Mucosa of stomach (tissue), 1 donor: Measurements from ENCODE around the gene MFAP4.

ENCODE experiments used
- H3K27me3 ChIP-seq: one replicate; pipeline ENCODE4 v1.7.0; 2013; ENCODE audit warnings: mild to moderate bottlenecking, low read length; ENCODE audit not compliant: control insufficient read depth, insufficient read depth
- H3K36me3 ChIP-seq: one replicate; pipeline ENCODE4 v1.7.0; 2013; ENCODE audit warnings: low read length; ENCODE audit not compliant: control insufficient read depth, insufficient read depth
- H3K4me1 ChIP-seq: one replicate; pipeline ENCODE4 v1.7.0; 2013; ENCODE audit warnings: mild to moderate bottlenecking, low read length; ENCODE audit not compliant: control insufficient read depth, insufficient read depth
- H3K4me3 ChIP-seq: one replicate; pipeline ENCODE4 v1.7.0; 2013; ENCODE audit warnings: low read length
- H3K9ac ChIP-seq: one replicate; pipeline ENCODE4 v1.7.0; 2013; ENCODE audit warnings: mild to moderate bottlenecking, low read length, moderate library complexity
- H3K9me3 ChIP-seq: one replicate; pipeline ENCODE4 v1.7.0; 2013; ENCODE audit warnings: mild to moderate bottlenecking, low read length, moderate library complexity; ENCODE audit not compliant: control insufficient read depth
- donor health status: Pancreatic carcinoma.

Gene MFAP4, protein sequence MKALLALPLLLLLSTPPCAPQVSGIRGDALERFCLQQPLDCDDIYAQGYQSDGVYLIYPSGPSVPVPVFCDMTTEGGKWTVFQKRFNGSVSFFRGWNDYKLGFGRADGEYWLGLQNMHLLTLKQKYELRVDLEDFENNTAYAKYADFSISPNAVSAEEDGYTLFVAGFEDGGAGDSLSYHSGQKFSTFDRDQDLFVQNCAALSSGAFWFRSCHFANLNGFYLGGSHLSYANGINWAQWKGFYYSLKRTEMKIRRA

DNA sequence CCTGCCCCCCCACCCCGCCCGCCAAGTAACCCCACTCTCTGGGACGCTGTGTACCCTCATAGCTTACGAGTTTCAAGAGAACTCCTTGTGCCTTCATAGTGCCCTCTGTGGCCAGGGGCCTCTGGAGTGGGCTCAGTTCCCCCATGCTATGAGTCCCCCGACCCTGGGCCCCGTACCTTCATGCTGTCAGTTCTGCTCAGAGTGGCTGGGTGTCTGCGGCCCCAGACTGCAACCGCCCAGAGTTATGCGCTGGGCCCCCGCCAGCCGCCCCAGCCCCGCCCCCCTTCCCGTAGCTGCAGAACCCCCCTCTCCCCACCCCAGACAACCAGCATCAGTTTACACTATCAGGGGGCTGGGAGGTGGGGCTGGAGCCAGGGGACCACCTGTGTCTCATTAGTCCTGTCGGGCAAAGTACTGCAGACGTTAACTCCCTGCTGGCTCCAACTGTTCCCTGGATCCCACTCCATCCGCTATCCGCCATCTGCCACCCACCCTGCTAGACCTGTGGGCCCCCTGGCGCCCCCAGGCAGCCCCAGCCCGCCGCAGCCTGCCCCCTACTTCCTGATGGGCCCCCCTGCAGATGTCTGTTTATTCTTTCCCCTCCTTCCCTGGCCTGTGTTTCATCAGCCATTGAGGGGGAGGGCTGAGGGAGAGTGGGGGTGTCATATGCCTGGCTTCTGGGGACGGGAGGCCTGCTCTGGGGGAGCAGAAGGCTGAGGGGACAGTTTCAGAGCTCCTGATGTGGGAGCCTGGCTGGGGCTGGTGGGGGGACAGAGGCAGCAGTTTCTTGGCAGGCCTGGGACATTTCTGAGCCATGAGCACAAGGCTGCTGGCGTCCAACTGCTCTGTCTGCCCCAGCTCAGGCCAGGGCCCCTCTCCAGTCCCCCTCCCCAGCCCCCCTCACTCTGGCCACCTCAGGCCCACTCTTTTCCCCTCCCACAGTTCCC is at the start of gene MFAP4:
Gene MFAP4 (minus strand): TSS at position 217 of the 947 bp plus-strand sequence. CDS start 35 bp downstream, at position 182.
- Histone ChIP-seq H3K27me3 (no peaks in the 10 kb centered on the region), H3K9ac (peak within 1 kb of the TSS; percentile 42), H3K36me3 (peaks cover 5% of the 10 kb centered on the region), H3K9me3 (no peaks in the 10 kb centered on the region), H3K4me3 (no peak within 1 kb of the TSS), H3K4me1 (peaks cover 53% of the 10 kb centered on the region)

DNA sequence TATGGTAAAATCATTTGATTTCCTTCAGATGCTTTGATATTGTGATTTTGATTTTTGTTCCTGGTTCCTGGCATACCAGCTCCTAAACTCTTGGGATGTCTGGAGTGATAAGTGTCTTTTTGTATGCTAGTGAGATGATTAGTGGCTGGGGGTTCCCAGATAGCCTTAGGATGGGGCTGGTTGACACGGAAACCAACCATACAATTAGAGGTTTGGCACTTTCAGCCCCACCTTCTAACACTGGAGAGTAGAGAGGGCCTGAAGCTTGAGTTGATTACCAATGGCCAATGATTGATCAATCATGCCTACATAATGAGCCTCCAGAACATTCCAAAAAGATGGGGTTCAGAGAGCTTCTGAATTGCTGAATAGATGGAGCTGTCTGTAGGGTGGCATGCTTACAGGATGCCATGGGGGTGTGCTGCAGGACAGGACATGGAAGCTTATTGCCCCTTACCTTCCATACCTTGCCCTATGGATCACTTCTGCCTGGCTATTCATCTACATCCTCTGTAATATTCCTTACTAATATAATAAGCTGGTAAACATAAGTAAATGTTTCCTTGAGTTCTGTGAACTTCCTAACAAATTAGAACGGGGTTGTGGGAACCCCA is 46.8 kb upstream of the MFAP4 start:
- H3K9me3 ChIP-seq: no peaks in the 10 kb centered on the region
- H3K36me3 ChIP-seq: no peaks in the 10 kb centered on the region
- H3K27me3 ChIP-seq: no peaks in the 10 kb centered on the region
- no peak overlapping the region for H3K4me3 ChIP-seq
- H3K9ac ChIP-seq: no peak overlapping the region
- no peaks in the 10 kb centered on the region for H3K4me1 ChIP-seq

- H3K27me3 ChIP-seq: no peaks in the 10 kb centered on the region
- no peak overlapping the region for H3K9ac ChIP-seq
- no peaks in the 10 kb centered on the region for H3K9me3 ChIP-seq
- H3K4me3 ChIP-seq: no peak overlapping the region
- H3K4me1 ChIP-seq: no peaks in the 10 kb centered on the region
- no peaks in the 10 kb centered on the region for H3K36me3 ChIP-seq
These were observed 46.3 kb upstream of the MFAP4 start for GRCh38 chr17:19433255-19433654.

DNA sequence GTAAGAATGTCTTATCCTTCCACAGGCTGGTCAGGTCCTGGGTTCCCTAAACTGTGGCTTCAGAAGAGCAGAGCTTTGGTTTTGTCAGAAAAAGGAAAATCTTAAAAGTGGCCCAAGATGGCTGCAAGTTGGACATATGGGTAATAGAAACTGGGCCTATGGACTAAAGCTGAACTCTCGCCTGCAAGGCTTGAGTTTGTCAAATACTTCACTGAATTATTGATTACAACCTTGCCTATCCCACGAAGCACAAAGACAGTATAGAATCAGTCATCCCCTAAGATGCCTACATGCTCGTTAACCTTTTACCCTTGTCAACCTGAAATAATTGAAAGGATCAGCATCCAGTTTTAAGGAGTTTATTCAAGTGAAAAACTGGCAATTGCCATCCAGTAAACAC is 44.7 kb upstream of the MFAP4 start:
- no peak overlapping the region for H3K9ac ChIP-seq
- no peaks in the 10 kb centered on the region for H3K27me3 ChIP-seq
- H3K36me3 ChIP-seq: no peaks in the 10 kb centered on the region
- no peaks in the 10 kb centered on the region for H3K4me1 ChIP-seq
- H3K4me3 ChIP-seq: no peak overlapping the region
- no peaks in the 10 kb centered on the region for H3K9me3 ChIP-seq

DNA sequence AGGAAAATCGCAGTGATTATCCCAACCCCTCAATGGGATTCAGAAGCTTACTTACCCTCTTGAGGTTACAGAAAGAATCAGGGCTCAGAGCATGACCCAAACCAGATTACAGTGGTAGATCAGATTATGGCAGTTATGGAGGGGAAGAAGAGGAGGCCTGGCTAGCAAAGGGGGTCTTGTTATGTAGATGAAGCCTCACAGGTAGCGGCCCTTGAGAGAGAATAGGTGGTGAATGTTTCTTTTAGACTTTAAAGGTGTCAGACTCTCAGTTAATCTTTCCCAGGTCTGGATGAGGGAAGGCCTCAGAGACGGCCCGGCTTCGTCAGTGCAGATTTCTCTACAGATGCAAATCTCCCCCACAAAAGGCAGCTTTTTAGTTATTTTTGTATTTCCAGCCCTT is 39.6 kb upstream of the MFAP4 start:
- Histone ChIP-seq H3K4me3 (no peak overlapping the region), H3K9me3 (no peaks in the 10 kb centered on the region), H3K4me1 (no peaks in the 10 kb centered on the region), H3K36me3 (no peaks in the 10 kb centered on the region), H3K9ac (no peak overlapping the region), H3K27me3 (no peaks in the 10 kb centered on the region)

GRCh38 chr17:19424934-19425868 is 38.2 kb upstream of the MFAP4 start:
- Histone ChIP-seq H3K9ac (no peak overlapping the region), H3K9me3 (no peaks in the 10 kb centered on the region), H3K4me3 (no peak overlapping the region), H3K27me3 (no peaks in the 10 kb centered on the region), H3K4me1 (no peaks in the 10 kb centered on the region), H3K36me3 (no peaks in the 10 kb centered on the region)

DNA sequence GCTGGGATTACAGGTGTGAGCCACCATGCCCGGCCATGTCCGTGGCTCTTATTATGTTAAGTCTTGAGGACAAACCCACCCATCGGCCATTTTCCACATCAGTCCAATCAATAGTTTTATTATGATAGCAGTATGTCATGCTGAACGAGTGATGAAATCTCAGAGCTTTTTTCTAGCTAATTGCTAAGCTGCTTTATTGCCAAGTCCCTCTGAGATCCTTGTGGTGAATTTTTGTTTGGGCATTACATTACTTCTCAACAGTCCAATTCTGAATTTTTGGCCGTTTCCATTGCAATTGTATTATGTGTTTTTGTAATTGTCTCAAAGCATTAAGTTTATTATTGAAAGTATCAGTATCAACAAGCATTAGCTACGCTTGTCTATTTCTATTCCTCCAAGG is 34.9 kb upstream of the MFAP4 start:
- Histone ChIP-seq H3K9ac (no peak overlapping the region), H3K9me3 (no peaks in the 10 kb centered on the region), H3K4me3 (no peak overlapping the region), H3K36me3 (no peaks in the 10 kb centered on the region), H3K27me3 (no peaks in the 10 kb centered on the region), H3K4me1 (peaks cover 12% of the 10 kb centered on the region)

- Histone ChIP-seq H3K36me3 (no peaks in the 10 kb centered on the region), H3K4me3 (no peak overlapping the region), H3K4me1 (peaks cover 12% of the 10 kb centered on the region), H3K27me3 (no peaks in the 10 kb centered on the region), H3K9me3 (no peaks in the 10 kb centered on the region), H3K9ac (no peak overlapping the region)
These were observed 34.2 kb upstream of the MFAP4 start for GRCh38 chr17:19421219-19421618.

DNA sequence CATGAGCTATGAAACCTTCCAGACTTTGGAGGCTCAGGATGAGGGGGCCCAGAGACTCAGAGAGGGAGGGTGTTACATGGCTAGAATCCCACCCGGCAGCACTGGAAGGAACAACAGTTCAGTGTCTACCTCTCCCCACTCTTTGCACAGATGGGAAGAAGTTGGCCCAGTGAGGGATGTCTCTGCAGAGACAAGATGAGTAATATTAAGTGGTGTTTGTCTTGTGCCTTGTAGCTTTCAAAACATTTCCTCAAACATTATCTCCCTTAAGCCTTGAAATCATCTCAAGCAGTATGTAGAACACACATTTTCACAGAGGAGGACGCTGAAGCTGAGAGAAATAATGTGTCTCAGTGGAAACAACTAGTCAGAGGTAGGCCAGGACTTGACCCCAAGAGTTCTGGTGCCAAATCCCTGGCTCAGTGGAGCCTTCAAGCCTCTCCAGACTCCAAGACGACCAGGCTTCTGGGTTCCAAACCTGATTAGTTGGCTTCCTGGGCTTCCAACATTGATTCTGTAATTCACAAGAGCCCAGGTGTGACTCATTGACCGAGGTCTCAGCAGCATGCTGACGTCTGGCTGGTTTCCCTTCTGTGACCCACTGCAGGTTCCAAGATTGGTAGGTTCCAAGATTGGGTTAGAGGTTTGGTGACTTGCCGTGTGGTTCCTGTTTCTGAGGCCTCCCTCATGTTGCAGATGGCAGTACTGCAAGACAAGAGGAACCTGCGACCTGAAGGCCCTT is 31.4 kb upstream of the MFAP4 start:
- Histone ChIP-seq H3K4me3 (no peak overlapping the region), H3K9me3 (no peaks in the 10 kb centered on the region), H3K36me3 (no peaks in the 10 kb centered on the region), H3K4me1 (peaks cover 12% of the 10 kb centered on the region), H3K9ac (no peak overlapping the region), H3K27me3 (no peaks in the 10 kb centered on the region)

GRCh38 chr17:19417611-19418010 is 30.6 kb upstream of the MFAP4 start:
- no peaks in the 10 kb centered on the region for H3K36me3 ChIP-seq

More at GRCh38 chr17:19417611-19418010, 30.6 kb upstream of the MFAP4 start:
- H3K9me3 ChIP-seq: no peaks in the 10 kb centered on the region
- peaks cover 12% of the 10 kb centered on the region for H3K4me1 ChIP-seq
- H3K9ac ChIP-seq: no peak overlapping the region
- H3K27me3 ChIP-seq: no peaks in the 10 kb centered on the region
- no peak overlapping the region for H3K4me3 ChIP-seq
